NT2/D1 (cell line): ENCODE results near the gene APBA1.

Experiments
- SUZ12 ChIP-seq: IDR thresholded peaks from 2 replicates; pipeline ENCODE4 v1.6.1; 2011; ENCODE audit not compliant: insufficient read length, insufficient read depth; ENCODE audit errors: extremely low read depth
- YY1 ChIP-seq: IDR thresholded peaks from 2 replicates; pipeline ENCODE4 v1.6.1; 2011; ENCODE audit not compliant: insufficient read length, insufficient read depth
- ZNF274 ChIP-seq: IDR thresholded peaks from 2 replicates; pipeline ENCODE4 v1.6.1; 2011; ENCODE audit warnings: mild to moderate bottlenecking, low read depth, low read length

DNA sequence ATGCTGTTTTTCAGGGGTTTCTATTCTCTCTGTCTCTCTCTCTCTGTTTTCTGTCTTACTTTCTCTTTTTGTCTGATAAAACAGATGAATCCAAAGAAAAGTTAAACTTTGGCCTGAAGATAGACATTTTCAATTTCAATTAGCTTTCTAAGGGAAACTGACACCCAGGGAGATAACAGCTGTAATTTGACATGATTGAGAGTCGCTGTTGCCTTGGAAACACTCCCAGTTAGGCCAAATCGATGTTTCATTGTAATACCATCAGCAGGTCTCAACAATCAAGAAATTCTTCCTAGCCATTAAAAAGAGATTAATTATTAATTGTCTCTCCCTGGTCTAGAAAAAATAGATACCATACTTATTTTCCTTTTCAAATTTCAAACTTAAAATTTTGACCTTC is 294.2 kb downstream of the APBA1 start:
- TF ChIP-seq YY1 (no peak), SUZ12 (no peak), ZNF274 (no peak)
